BJ (cell line): ENCODE measurements around the gene FA2H. TPM values are rescaled to one million over a fixed set of nuclear protein-coding genes. Genes with fewer than 3 reads are reported as not detected.

Experiments
- CTCF ChIA-PET: fragments of 350-600 bp; formaldehyde crosslinking; extraction: SDS; loops from one replicate; lab custom pipeline; 2021; ENCODE audit warnings: antibody characterized with exemption, inconsistent platforms; lab: Yijun Ruan, JAX
- POLR2A ChIA-PET: fragments of 300-600 bp; sonication (Branson Sonifier 250); formaldehyde crosslinking; extraction: SDS; loops from one replicate; lab custom pipeline; 2021; ENCODE audit warnings: antibody characterized with exemption; lab: Charles Lee
- DNase-seq: peaks from one replicate; pipeline ENCODE4 v3.0.0-alpha.2; 2011; ENCODE audit warnings: low read depth
- H3K27me3 ChIP-seq: 2 replicates; pipeline ENCODE4 v1.6.0; 2011; ENCODE audit warnings: low read length; ENCODE audit not compliant: control insufficient read depth, insufficient read depth
- H3K36me3 ChIP-seq: 2 replicates; pipeline ENCODE4 v1.5.1; 2011; ENCODE audit warnings: low read length; ENCODE audit not compliant: control insufficient read depth, insufficient read depth
- H3K4me3 ChIP-seq: 2 replicates; pipeline ENCODE4 v1.5.1; 2011; ENCODE audit warnings: low read depth, mild to moderate bottlenecking, control low read depth, low read length
- polyA plus RNA-seq: library from polyadenylated mRNA; depleted of rRNA; stranded (reverse); fragments of >200 nt; gene quantifications from 2 replicates; pipeline ENCODE4 v1.2.3, GENCODE V29; 2011
- TF ChIP-seq, protein P1 (sequence below): IDR thresholded peaks from 2 replicates; pipeline ENCODE4 v1.5.1; 2011; ENCODE audit warnings: low read depth, mild to moderate bottlenecking, control low read depth, inconsistent platforms, low read length, moderate library complexity; ENCODE audit not compliant: insufficient read depth

The FA2H gene
- polyA plus RNA-seq, 1 experiment, result not detected

DNA sequence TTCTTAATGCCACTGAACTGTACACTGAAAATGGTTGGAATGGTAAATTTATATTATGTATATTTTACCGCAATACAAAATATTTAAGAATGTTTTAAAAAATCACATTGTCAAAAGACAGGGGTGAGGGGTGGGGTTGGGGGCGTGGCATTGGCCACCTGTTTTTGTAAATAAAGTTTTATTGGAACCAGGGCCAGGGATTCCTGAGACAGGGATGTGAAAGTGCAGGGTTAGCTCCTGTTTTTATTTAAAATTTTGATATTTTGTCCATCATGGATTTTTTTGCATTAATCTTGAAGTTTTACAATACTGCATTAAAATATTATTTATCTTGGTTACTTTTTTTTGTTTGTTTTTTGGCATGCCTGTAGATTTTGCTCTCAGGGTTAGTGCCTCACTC, 2.3 kb upstream of the FA2H start:
- DNase-seq, result no peak
- Histone ChIP-seq H3K36me3 (no peaks in the 10 kb centered on the region), H3K27me3 (peaks cover 19% of the 10 kb centered on the region), H3K4me3 (no peak overlapping the region)
- TF ChIP-seq, protein P1, sequence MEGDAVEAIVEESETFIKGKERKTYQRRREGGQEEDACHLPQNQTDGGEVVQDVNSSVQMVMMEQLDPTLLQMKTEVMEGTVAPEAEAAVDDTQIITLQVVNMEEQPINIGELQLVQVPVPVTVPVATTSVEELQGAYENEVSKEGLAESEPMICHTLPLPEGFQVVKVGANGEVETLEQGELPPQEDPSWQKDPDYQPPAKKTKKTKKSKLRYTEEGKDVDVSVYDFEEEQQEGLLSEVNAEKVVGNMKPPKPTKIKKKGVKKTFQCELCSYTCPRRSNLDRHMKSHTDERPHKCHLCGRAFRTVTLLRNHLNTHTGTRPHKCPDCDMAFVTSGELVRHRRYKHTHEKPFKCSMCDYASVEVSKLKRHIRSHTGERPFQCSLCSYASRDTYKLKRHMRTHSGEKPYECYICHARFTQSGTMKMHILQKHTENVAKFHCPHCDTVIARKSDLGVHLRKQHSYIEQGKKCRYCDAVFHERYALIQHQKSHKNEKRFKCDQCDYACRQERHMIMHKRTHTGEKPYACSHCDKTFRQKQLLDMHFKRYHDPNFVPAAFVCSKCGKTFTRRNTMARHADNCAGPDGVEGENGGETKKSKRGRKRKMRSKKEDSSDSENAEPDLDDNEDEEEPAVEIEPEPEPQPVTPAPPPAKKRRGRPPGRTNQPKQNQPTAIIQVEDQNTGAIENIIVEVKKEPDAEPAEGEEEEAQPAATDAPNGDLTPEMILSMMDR, result no peak
- CTCF ChIA-PET, result no interaction called here
- POLR2A ChIA-PET, result no interaction called here

DNA sequence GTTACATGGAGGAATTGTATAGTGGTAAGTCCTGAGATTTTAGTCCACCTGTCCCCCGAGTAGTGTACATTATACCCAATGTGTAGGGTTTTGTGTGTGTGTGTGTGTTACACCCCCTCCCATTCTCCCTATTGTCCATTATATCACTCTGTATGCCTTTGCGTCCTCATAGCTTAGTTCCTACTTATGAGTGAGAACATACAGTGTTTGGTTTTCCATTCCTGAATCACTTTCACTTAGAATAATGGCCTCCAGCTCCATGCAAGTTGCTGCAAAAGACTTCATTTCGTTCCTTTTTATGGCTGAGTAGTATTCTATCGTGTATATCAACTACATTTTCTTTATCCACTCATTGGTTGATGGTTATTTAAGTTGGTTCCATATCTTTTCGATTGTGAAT, 635 bp upstream of the FA2H start:
- no peak for DNase-seq
- CTCF ChIA-PET, result interaction anchor here (1.0 to 1.7 kb wide), 3 partner anchors 22 to 87 kb away, joined by 3 to 8 read pairs (median 3); no protein-coding TSS in a partner anchor
- H3K27me3 ChIP-seq, result peaks cover 20% of the 10 kb centered on the region
- H3K36me3 ChIP-seq, result no peaks in the 10 kb centered on the region
- H3K4me3 ChIP-seq, result no peak overlapping the region
- POLR2A ChIA-PET, result no interaction called here
- TF ChIP-seq, protein P1, result no peak

DNA sequence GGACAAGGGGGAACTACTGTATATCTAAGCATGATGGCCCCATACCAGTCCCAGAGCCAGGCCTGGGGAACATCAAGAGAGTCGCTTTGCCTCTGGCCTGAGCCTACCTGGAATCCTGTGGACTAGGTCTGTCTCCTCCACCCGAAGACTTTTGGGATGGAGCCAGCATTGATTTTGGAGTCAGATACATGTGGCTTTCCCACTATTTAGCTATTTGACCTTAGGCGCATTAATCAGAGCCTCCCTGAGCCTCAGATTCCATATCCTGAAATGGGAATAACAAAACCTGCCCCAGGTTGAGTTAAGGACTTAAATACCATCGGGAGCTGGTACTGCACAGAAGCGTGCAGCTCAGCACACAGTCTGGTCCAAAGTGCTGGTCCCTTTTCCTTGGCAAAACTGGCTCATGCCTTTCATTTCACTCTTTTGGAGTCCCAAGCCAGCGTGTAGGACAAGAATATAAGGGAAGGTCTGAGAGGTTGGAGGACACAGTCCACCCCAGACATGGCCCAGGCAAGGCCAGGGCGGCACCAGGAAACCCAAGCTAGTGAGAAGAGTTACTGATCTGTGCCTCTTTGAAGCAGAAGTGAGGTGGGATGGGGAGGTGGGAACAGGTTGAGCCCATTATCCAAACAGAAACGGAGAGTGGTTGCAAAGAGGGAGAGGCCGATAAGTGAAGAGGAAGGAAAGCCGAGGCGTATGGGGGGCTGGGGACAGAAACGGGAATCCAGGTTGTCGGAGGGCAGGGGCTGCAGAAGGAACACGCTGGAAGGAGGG, 986 bp downstream of the FA2H start:
- TF ChIP-seq, protein P1, result no peak
- CTCF ChIA-PET, result interaction anchor here (1.1 to 1.7 kb wide), 2 partner anchors 40 to 89 kb away, joined by 3 to 8 read pairs; no protein-coding TSS in a partner anchor
- POLR2A ChIA-PET, result no interaction called here
- Histone ChIP-seq H3K36me3 (no peaks in the 10 kb centered on the region), H3K4me3 (no peak overlapping the region), H3K27me3 (peaks cover 25% of the 10 kb centered on the region)
- DNase-seq, result no peak

DNA sequence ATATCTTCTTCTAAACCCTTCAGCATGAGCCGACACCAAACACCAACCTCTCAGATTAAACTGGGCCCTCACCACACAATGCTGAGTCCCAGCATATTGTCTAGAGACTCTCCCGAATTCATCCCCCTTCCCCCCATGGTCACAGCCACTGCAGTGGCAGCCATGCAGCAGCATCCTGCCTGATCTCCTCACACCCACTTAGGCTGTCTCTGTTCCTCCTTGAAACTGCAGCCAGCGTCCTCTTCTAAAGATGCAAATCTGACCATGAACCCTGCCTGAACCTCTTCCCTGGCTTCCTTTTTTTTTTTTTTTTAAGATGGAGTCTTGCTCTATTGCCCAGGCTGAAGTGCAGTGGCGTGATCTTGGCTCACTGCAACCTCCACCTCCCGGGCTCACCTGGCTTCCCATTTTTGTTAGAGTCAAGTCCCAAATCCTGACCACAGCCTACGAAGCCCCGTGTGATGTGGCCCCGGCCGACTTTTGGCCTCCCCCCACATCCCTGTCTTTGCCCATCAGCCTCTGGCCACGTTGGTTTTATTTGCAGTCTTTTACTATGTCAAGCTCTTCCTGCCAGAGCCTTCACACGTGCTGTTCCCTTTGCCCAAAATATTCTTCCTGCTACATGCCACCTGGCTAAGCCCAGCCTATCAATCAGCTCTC, 2.8 kb downstream of the FA2H start:
- DNase-seq, result no peak
- TF ChIP-seq, protein P1, result no peak
- CTCF ChIA-PET, result no interaction called here
- POLR2A ChIA-PET, result no interaction called here
- Histone ChIP-seq H3K4me3 (no peak overlapping the region), H3K36me3 (no peaks in the 10 kb centered on the region), H3K27me3 (peaks cover 25% of the 10 kb centered on the region)

DNA sequence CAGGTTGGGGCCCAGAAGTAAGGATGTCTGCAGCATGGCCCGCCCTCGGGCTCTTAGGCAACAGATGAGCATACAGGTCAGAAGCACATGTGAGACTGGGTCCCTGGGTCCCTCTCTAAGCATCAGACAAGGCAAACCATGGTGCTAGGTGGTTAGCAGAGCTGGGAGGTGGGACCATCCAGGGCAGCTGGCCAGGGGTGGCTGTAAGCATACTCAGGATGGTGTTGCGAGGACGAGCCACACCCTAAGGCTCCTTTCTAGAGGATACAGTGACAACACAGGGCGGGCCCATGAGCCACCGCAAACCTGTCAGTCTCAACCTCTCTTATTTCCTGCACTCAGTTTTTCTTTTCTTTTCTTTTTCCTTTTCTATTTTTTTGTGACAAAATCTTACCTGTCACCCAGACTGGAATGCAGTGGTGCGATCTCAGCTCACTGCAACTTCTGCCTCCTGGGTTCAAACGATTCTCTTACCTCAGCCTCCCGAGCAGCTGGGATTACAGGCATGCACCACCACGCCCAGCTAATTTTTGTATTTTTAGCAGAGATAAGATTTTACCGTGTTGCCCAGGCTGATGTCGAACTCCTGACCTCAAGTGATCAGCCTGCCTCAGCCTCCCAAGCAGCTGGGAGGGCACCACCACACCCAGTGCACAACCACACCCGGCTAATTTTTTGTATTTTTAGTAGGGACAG, 3.6 kb downstream of the FA2H start:
- ChIA-PET POLR2A (no interaction called here), CTCF (interaction anchor here (1.2 kb wide), 1 partner anchor 92 kb away, joined by 5 read pairs; no protein-coding TSS in a partner anchor)
- no peak overlapping the region for H3K4me3 ChIP-seq
- H3K36me3 ChIP-seq, result no peaks in the 10 kb centered on the region
- TF ChIP-seq, protein P1, result no peak
- peaks cover 25% of the 10 kb centered on the region for H3K27me3 ChIP-seq
- DNase-seq, result no peak
